ENCODE data around the gene B4GALT1. TPM values are rescaled to one million over a fixed set of nuclear protein-coding genes. Genes with fewer than 3 reads are reported as not detected.

The B4GALT1 gene
- total RNA-seq, 1 donor from 2014 or later = 72.0 TPM

DNA sequence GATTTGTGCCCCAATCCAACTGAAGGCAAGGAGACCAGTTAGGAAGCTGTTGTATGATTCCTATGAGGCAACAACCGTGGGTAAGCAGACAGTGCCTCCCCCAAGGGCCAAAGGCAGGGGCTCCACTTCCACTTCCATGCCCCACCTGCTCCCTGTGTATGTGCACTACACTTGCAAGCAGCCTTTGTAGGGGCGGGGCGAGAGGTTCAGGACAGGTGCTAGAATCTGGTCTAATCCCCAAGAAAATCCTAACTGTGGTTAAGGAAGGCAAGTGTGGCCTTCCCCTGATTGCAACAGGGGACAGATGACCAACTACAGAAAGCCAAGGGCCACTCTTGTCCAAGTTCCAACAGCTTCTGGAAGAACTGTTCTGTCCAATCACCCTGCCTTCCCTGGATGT, 41.7 kb downstream of the B4GALT1 start:
- TF ChIP-seq, protein P1, sequence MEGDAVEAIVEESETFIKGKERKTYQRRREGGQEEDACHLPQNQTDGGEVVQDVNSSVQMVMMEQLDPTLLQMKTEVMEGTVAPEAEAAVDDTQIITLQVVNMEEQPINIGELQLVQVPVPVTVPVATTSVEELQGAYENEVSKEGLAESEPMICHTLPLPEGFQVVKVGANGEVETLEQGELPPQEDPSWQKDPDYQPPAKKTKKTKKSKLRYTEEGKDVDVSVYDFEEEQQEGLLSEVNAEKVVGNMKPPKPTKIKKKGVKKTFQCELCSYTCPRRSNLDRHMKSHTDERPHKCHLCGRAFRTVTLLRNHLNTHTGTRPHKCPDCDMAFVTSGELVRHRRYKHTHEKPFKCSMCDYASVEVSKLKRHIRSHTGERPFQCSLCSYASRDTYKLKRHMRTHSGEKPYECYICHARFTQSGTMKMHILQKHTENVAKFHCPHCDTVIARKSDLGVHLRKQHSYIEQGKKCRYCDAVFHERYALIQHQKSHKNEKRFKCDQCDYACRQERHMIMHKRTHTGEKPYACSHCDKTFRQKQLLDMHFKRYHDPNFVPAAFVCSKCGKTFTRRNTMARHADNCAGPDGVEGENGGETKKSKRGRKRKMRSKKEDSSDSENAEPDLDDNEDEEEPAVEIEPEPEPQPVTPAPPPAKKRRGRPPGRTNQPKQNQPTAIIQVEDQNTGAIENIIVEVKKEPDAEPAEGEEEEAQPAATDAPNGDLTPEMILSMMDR (IDR thresholded peaks at IDR 0.05) = no peak
- intact Hi-C loops (cut with DNase I) = no loop called here
- H3K27ac ChIP-seq = no peak overlapping the region
- no peaks in the 10 kb centered on the region for H3K27me3 ChIP-seq (ENCODE audit: low read depth)
- no peaks in the 10 kb centered on the region for H3K9me3 ChIP-seq
- no peak for ATAC-seq
- no peak overlapping the region for H3K4me3 ChIP-seq
- peaks cover 69% of the 10 kb centered on the region for H3K36me3 ChIP-seq
- DNase-seq = no peak
- peaks cover 32% of the 10 kb centered on the region for H3K4me1 ChIP-seq

DNA sequence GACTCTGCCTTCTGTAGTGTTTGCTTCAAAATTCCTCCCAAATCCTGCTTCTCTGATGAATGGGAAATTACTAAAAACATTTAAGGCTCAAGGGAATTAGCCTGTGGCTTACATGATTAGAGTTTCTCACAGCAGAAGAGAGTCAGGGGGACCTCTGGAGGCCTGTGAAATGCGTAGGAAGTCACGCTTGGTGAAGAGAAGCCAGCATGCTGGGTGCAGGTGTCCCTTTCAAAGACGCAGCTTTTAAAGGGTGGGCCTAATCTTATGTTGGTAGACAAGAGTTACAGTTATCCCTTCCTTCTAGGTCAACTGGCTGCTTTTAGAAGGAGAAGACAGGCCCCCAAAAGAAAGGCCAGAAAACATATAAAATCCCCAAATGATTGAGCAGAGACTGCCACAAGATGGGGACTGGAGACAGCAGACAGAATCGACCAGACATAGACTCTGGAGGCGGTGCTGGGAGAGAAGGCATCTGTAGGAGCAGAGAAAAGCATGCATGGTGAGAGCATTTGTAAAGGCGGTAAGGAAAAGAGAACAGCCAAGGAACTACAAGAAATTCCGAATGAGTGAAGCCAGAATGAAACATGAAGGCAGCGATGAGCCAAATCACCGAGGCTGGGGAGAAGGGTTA, 42.3 kb downstream of the B4GALT1 start:
- no peak for DNase-seq
- intact Hi-C loops (cut with DNase I) = no loop called here
- no peak overlapping the region for H3K4me3 ChIP-seq
- H3K9me3 ChIP-seq = no peaks in the 10 kb centered on the region
- TF ChIP-seq, protein P1 (IDR thresholded peaks at IDR 0.05) = no peak
- no peak for ATAC-seq
- peaks cover 26% of the 10 kb centered on the region for H3K4me1 ChIP-seq
- H3K36me3 ChIP-seq = peaks cover 69% of the 10 kb centered on the region
- no peaks in the 10 kb centered on the region for H3K27me3 ChIP-seq (ENCODE audit: low read depth)
- no peak overlapping the region for H3K27ac ChIP-seq

DNA sequence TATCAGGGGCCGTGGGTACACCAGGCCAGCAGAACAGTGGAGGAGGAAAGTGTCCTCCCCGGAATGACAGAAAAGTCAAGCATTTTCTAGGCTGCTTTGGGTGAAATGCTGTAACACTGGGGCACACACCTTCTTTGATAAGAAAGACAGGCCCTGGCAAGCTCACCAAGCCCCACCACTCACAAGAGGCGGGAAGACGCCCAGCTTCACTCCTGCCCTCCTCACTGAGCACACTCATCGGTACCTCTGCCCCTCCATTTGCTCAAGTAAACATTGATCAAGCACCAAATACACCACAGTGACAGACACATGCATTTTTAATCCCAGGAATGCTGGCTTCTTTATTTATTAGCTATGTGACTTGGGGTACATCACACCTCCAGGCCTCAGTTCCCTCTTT, 43.1 kb downstream of the B4GALT1 start:
- TF ChIP-seq, protein P1 (IDR thresholded peaks at IDR 0.05) = no peak
- intact Hi-C loops (cut with DNase I) = no loop called here
- peaks cover 18% of the 10 kb centered on the region for H3K4me1 ChIP-seq
- H3K27ac ChIP-seq = no peak overlapping the region
- ATAC-seq (no peak), DNase-seq (no peak)
- no peaks in the 10 kb centered on the region for H3K27me3 ChIP-seq (ENCODE audit: low read depth)
- no peaks in the 10 kb centered on the region for H3K9me3 ChIP-seq
- peaks cover 69% of the 10 kb centered on the region for H3K36me3 ChIP-seq
- no peak overlapping the region for H3K4me3 ChIP-seq

DNA sequence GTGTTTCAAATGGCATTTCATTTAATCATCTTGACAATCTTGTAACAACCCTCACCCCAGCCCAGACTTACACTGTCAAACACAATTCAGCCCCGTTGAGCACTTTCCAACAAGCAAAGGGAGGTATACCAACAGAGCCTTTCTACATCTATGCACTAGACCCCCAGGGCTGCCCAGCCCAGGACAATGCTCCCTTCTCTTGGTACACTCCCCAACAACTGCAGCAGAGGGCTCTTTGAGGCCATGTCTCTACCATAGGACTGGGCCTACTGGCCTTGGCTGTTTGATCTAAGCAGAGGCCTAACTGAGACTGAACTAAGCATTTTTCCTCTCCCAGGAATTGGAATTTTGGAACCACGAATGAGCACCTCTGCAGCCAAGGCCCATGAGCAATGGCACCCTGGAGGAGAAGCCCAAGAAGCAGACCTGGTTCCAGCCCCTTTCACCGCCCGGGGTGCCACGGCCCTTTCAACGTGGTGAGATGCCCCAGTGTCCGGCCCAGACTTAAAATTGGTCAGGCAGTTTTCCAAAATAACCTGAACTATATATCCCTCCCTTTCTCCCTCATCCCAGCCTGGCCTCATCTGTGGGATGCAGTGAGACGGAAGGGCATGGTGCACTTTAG, 43.6 kb downstream of the B4GALT1 start:
- no peak for DNase-seq
- H3K36me3 ChIP-seq = peaks cover 69% of the 10 kb centered on the region
- peak in 1 of 2 donors; percentile 30 for ATAC-seq
- no peak overlapping the region for H3K27ac ChIP-seq
- peaks cover 14% of the 10 kb centered on the region for H3K4me1 ChIP-seq
- TF ChIP-seq, protein P1 (IDR thresholded peaks at IDR 0.05) = no peak
- intact Hi-C loops (cut with DNase I) = no loop called here
- H3K9me3 ChIP-seq = no peaks in the 10 kb centered on the region
- H3K27me3 ChIP-seq (ENCODE audit: low read depth) = no peaks in the 10 kb centered on the region
- H3K4me3 ChIP-seq = no peak overlapping the region

DNA sequence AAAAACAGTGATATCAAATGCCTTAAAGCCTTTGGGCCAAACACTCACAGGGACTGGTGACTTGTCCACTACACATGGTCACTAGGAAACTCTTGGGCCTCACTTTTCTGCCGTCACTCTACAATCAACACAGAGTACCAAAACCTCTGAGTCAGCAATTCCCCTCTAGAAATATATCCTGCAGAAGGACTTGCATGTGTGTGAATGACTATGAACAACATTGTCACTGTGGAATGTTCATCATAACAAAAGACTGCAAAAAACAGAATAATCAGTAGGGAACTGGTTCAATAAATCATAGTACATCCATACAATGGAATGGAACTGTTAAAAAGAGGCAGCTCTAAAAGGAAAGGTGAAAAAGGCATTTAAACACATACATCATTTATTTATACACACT, 46.5 kb downstream of the B4GALT1 start:
- ATAC-seq = no peak
- TF ChIP-seq, protein P1 (IDR thresholded peaks at IDR 0.05) = no peak
- Histone ChIP-seq H3K27me3 (ENCODE audit: low read depth) (no peaks in the 10 kb centered on the region), H3K36me3 (peaks cover 68% of the 10 kb centered on the region), H3K4me3 (no peak overlapping the region), H3K4me1 (peaks cover 18% of the 10 kb centered on the region), H3K27ac (no peak overlapping the region), H3K9me3 (no peaks in the 10 kb centered on the region)
- DNase-seq = no peak
- intact Hi-C loops (cut with DNase I) = no loop called here
